ENCODE measurements around the gene LRRN1. TPM values are rescaled to one million over a fixed set of nuclear protein-coding genes. Genes with fewer than 3 reads are reported as not detected.

Gene LRRN1
- total RNA-seq, 2 donors from 2014 or later, result 11.0 to 58.4 TPM

GRCh38 chr3:3816034-3816433 is 16.8 kb downstream of the LRRN1 start:
- DNase-seq (ENCODE audit: low spot score), result no peak
- intact Hi-C loops (cut with DNase I), result no loop called here
- 95% methylated on average over 1 of the region's 1 CpG for WGBS

GRCh38 chr3:3817865-3818264 is 18.6 kb downstream of the LRRN1 start:
- Histone ChIP-seq H3K27me3 (replicated peaks; ENCODE audit: insufficient read depth) (no peaks in the 10 kb centered on the region), H3K9me3 (no peaks in the 10 kb centered on the region), H3K4me1 (replicated peaks) (no peaks in the 10 kb centered on the region), H3K27ac (no peak overlapping the region), H3K36me3 (peaks cover 0 to 3% of the 10 kb centered on the region in 2 donors), H3K4me3 (no peak overlapping the region)
- TF ChIP-seq POLR2A (IDR thresholded peaks at IDR 0.05) (no peak), POLR2AphosphoS5 (IDR thresholded peaks at IDR 0.05) (no peak)
- TF ChIP-seq, protein P1, sequence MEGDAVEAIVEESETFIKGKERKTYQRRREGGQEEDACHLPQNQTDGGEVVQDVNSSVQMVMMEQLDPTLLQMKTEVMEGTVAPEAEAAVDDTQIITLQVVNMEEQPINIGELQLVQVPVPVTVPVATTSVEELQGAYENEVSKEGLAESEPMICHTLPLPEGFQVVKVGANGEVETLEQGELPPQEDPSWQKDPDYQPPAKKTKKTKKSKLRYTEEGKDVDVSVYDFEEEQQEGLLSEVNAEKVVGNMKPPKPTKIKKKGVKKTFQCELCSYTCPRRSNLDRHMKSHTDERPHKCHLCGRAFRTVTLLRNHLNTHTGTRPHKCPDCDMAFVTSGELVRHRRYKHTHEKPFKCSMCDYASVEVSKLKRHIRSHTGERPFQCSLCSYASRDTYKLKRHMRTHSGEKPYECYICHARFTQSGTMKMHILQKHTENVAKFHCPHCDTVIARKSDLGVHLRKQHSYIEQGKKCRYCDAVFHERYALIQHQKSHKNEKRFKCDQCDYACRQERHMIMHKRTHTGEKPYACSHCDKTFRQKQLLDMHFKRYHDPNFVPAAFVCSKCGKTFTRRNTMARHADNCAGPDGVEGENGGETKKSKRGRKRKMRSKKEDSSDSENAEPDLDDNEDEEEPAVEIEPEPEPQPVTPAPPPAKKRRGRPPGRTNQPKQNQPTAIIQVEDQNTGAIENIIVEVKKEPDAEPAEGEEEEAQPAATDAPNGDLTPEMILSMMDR (IDR thresholded peaks at IDR 0.05), result no peak
- 96% methylated on average over 5 of the region's 5 CpGs for WGBS
- no peak for DNase-seq (ENCODE audit: low spot score)
- intact Hi-C loops (cut with DNase I), result no loop called here

More at GRCh38 chr3:3816034-3816433, 16.8 kb downstream of the LRRN1 start:
- no peaks in the 10 kb centered on the region for H3K4me1 ChIP-seq (replicated peaks)
- no peak overlapping the region for H3K4me3 ChIP-seq
- TF ChIP-seq, protein P1 (IDR thresholded peaks at IDR 0.05), result no peak
- TF ChIP-seq POLR2AphosphoS5 (IDR thresholded peaks at IDR 0.05) (no peak), POLR2A (IDR thresholded peaks at IDR 0.05) (no peak)
- H3K9me3 ChIP-seq, result no peaks in the 10 kb centered on the region
- H3K27ac ChIP-seq, result no peak overlapping the region
- H3K27me3 ChIP-seq (replicated peaks; ENCODE audit: insufficient read depth), result no peaks in the 10 kb centered on the region
- peaks cover 0 to 3% of the 10 kb centered on the region in 2 donors for H3K36me3 ChIP-seq

GRCh38 chr3:3821777-3822176 is 22.5 kb downstream of the LRRN1 start:
- no peaks in the 10 kb centered on the region for H3K4me1 ChIP-seq (replicated peaks)
- no peaks in the 10 kb centered on the region for H3K9me3 ChIP-seq
- no peaks in the 10 kb centered on the region for H3K27me3 ChIP-seq (replicated peaks; ENCODE audit: insufficient read depth)
- no peaks in the 10 kb centered on the region for H3K36me3 ChIP-seq
- TF ChIP-seq POLR2AphosphoS5 (IDR thresholded peaks at IDR 0.05) (no peak), POLR2A (IDR thresholded peaks at IDR 0.05) (no peak)
- TF ChIP-seq, protein P1 (IDR thresholded peaks at IDR 0.05), result no peak
- H3K4me3 ChIP-seq, result no peak overlapping the region
- 86% methylated on average over 4 of the region's 4 CpGs for WGBS
- intact Hi-C loops (cut with DNase I), result no loop called here
- no peak overlapping the region for H3K27ac ChIP-seq
- DNase-seq (ENCODE audit: low spot score), result no peak

DNA sequence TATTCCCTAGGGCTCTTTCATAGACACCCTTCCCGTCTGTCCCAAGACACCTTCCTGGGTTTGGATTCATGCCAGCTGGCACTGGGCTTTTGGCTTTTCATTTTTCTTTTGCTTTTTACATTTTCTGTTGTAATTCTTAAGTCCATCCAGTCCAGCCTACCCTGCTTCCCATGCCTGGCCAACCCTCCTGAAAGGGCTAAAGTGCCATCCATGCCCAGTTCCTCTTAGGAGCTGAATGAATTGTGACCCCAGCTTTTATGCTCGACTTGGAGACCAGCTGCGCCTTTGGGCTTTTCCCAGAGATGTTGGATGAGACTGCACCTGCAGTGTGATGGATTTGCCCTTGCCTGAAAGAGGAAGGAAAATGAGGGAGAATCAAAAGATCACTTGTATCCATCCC is 25.8 kb downstream of the LRRN1 start:
- H3K27ac ChIP-seq, result no peak overlapping the region
- WGBS, result 72% methylated on average over 3 of the region's 3 CpGs

GRCh38 chr3:3826521-3826920 is 27.3 kb downstream of the LRRN1 start:
- WGBS, result 90% methylated on average over 4 of the region's 4 CpGs
- Histone ChIP-seq H3K27me3 (replicated peaks; ENCODE audit: insufficient read depth) (no peaks in the 10 kb centered on the region), H3K4me3 (no peak overlapping the region), H3K9me3 (no peaks in the 10 kb centered on the region), H3K27ac (no peak overlapping the region), H3K4me1 (replicated peaks) (no peaks in the 10 kb centered on the region), H3K36me3 (no peaks in the 10 kb centered on the region)
- TF ChIP-seq POLR2AphosphoS5 (IDR thresholded peaks at IDR 0.05), result no peak
- TF ChIP-seq, protein P1 (IDR thresholded peaks at IDR 0.05), result no peak
- no peak for TF ChIP-seq POLR2A (IDR thresholded peaks at IDR 0.05)
- intact Hi-C loops (cut with DNase I), result no loop called here
- DNase-seq (ENCODE audit: low spot score), result no peak

More for the DNA sequence above, 25.8 kb downstream of the LRRN1 start:
- H3K4me1 ChIP-seq (replicated peaks), result no peaks in the 10 kb centered on the region
- intact Hi-C loops (cut with DNase I), result no loop called here
- no peaks in the 10 kb centered on the region for H3K27me3 ChIP-seq (replicated peaks; ENCODE audit: insufficient read depth)
- TF ChIP-seq POLR2A (IDR thresholded peaks at IDR 0.05) (no peak), POLR2AphosphoS5 (IDR thresholded peaks at IDR 0.05) (no peak)
- TF ChIP-seq, protein P1 (IDR thresholded peaks at IDR 0.05), result no peak
- H3K4me3 ChIP-seq, result no peak overlapping the region
- no peak for DNase-seq (ENCODE audit: low spot score)
- no peaks in the 10 kb centered on the region for H3K9me3 ChIP-seq
- H3K36me3 ChIP-seq, result no peaks in the 10 kb centered on the region
